ENCODE measurements around the gene LYAR. TPM values are rescaled to one million over a fixed set of nuclear protein-coding genes. Genes with fewer than 3 reads are reported as not detected.

The LYAR gene
- total and polyA plus RNA-seq, 2 experiments from 2014 or later = 10.7 to 18.5 TPM

Other genes with a start within 250 kb of the LYAR start
- gene OTOP1, start 63.2 kb downstream of the LYAR start, total RNA-seq = not detected in 2 replicates
- gene OTOP1, start 63.2 kb downstream of the LYAR start, polyA plus RNA-seq = not detected in 2 replicates
- 15.2 and 20.0 TPM in 2 replicates for gene TMEM128, start 41.9 kb downstream of the LYAR start, total RNA-seq
- 50.5 and 60.1 TPM in 2 replicates for gene TMEM128, start 41.9 kb downstream of the LYAR start, polyA plus RNA-seq
- 7.7 and 9.2 TPM in 2 replicates for gene ZBTB49, start 97 bp upstream of the LYAR start, total RNA-seq
- 6.0 and 6.4 TPM in 2 replicates for gene ZBTB49, start 97 bp upstream of the LYAR start, polyA plus RNA-seq
- 4.0 and 15.5 TPM in 2 replicates for gene NSG1, start 96.9 kb upstream of the LYAR start, total RNA-seq
- 6.1 and 18.4 TPM in 2 replicates for gene NSG1, start 96.9 kb upstream of the LYAR start, polyA plus RNA-seq

Data from cardiac muscle cell (in vitro differentiated cells and primary cell).